KG1 (cell line): ENCODE data around the gene CETP.
"Not testable (repeated sequence)": the region's sequence is repeated elsewhere in the genome, so short reads cannot be mapped to it uniquely, and the experiment has no call there.

Source experiments
- DNase-seq: peaks from one replicate; lab custom pipeline; 2025; lab: John Stamatoyannopoulos, UW

CETP gene

GRCh38 chr16:56960681-56961281, 969 bp upstream of the CETP start:
- DNase-seq = no peak

- no peak for DNase-seq
Observed at GRCh38 chr16:56961386-56961785, 364 bp upstream of the CETP start.

- peak; percentile 90 for DNase-seq
Observed at GRCh38 chr16:56964243-56965148, 2.7 kb downstream of the CETP start.

DNA sequence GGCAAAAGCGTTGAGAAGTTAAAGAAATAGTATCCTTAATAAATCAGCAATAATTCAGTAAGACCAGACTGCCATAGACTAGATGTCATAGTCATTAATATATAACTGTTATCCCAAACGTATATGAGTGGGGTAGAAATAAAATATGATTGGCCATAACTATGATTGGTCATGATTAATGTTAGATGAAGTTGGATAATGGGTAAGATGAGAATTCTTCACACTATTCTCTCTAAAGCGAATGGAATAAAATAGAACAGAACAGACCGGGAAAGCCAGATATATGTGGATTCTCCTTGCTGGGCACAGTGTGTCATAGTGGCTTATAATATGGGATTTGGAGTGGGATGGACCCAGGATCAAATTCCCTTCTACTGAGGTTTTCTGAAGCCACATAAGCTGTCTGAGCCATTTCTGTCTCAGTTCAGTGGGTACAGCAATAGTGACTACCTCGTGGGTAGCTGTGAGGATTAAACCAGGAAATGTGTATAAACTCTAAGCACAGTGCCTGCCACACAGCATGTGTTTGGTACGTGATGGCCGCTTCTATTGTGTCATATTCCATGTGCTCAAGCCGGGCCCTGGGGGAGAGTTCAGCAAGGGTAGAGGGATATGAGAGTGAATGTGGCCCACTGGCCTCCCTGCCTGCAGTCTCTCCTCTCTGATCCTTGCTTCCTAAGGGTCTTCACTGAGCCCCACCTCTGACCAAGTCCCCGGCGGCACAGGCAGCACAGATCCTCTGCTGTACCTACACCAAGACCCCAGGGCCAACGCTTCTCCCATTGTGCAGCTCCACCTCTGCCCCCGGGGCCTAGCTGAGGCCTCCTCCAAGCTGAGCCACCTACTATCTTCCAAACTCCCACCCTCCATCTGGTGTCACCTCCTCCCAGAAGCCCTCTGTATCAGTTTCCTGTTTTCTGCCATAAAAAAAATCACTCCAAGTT, 3.7 kb downstream of the CETP start:
- no peak for DNase-seq

DNA sequence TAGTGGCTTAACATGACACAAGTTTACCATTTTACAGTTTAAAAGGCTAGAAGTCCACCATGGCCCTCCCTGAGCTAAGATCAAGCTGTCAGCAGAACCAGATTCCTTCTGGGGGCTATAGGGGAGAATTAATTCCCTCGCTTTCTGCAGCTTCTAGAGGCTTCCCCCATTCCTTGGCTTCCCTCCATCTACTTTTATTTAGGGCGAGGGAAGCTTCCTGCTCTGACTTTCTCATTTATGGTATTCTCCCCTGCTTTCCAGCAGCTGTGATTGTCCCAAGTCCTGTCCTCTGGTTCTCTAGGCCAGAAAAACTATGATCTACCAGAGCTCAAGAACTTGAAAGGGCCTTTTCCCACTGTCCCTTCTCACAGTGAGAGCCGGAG, 4.3 kb downstream of the CETP start:
- no peak for DNase-seq

GRCh38 chr16:56967733-56968132, 6.0 kb downstream of the CETP start:
- no peak for DNase-seq

GRCh38 chr16:56969769-56970168, 8.0 kb downstream of the CETP start:
- DNase-seq = no peak

DNA sequence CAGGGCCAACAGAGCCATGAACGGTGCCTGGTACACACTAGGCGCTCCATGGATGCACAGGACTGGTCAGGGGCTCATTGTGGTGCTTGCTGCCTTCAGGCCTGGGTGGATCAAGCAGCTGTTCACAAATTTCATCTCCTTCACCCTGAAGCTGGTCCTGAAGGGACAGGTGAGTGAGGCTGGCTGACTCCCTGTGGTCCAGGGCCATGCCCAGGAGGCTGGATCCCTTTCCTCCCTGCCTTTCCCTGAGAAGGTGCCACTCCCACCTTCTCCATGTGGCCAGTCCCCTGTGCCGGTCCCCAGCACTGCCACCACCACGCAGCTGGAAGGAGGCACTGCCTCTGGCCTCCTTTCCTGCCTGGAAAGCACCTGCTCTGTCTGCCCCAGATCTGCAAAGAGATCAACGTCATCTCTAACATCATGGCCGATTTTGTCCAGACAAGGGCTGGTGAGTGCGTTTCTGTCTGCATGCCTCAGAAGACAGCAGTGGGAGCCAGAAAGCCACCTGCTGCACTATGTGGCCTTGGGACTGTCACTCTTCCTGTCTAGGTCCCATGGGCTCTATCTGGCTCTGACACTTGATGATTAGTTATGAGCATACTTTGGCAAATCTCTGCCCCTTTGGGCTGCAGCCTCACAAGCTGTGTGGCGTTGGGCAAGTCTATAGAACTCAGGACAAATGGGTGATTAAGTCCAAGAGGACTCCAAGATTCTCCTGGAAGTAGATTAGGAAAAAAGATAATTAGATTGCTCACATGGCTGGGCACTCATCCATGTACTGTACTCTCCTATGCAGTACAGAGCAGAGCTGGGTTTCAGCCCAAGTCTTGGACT, 9.4 kb downstream of the CETP start:
- no peak for DNase-seq

DNA sequence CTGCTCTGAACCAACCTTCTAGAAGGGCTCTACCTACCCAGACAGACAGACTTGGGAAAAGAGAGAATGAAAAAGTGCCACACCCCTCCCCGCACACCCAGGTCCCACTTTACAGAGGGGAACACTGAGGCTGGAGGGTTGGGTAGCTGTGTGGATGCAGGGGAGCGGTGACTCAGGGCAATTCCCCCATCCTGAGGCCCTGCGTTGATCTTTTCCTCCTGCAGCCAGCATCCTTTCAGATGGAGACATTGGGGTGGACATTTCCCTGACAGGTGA, 10.0 kb downstream of the CETP start:
- no peak for DNase-seq

- DNase-seq = no peak
Observed at GRCh38 chr16:56972403-56973293, 10.9 kb downstream of the CETP start.

DNA sequence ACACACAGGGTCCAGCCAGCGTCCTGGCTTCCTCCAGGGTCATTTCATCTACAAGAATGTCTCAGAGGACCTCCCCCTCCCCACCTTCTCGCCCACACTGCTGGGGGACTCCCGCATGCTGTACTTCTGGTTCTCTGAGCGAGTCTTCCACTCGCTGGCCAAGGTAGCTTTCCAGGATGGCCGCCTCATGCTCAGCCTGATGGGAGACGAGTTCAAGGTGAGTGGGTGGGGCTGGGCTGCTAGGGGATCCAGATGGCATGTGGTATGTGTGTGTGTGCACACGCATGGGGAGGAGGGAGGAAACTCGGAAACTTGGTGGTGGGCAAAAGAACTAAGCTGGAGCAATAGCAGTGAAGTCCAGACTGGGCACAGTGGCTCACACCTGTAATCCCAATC, 11.5 kb downstream of the CETP start:
- no peak for DNase-seq

- not testable (repeated sequence) for DNase-seq
Observed at GRCh38 chr16:56973899-56974298, 12.1 kb downstream of the CETP start.

DNA sequence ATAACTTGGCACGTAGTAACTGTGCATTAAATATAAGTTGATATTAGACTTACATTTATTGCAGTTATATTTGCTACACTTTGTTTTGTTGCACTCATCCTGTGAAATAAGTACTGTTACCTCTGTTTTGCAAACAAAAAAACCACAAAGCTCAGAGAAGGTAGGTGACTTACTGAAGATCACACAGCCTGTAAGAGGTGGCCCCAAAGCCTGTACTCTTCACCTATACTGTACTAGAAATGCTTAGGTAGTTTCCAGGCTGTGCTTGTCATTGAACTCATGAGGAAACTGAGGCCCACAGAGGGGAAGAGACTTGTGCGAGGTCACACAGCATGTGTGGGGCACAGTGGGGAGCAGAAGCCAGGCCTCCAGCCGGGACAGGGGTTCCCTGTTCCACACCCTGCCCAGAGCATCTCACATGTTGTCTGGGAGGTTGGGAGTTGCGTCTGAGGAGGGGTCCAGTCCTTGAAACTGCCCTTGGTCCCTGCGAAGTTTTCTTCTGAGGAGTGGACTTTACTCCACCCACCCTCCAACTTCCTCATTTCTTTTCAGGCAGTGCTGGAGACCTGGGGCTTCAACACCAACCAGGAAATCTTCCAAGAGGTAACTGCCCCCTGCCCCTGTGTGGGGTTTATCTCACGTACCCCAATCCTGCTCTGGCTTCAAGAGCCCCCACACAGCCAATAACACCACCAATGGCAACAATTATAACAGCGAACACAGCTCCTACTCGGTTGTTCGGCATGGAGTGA, 13.0 kb downstream of the CETP start:
- no peak for DNase-seq

DNA sequence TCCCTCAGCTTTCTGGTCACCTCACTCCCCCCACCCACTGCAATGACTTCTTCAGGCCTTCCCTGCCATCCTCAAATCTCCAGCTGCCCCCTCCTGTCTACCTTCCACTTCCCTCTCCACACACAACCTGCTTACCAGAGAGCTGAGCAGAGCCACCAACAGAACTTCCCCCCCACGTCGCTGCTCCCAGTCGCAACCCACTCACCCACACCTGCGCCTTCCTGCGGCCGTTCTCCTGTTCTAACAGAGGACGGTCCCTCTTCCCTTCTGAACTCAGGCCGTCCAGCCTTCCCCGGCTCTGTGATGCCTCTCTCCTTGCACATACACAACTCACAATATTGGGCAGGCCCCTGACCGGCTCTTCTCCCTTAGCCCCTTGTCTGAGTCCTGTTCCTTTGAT, 14.0 kb downstream of the CETP start:
- no peak for DNase-seq

DNA sequence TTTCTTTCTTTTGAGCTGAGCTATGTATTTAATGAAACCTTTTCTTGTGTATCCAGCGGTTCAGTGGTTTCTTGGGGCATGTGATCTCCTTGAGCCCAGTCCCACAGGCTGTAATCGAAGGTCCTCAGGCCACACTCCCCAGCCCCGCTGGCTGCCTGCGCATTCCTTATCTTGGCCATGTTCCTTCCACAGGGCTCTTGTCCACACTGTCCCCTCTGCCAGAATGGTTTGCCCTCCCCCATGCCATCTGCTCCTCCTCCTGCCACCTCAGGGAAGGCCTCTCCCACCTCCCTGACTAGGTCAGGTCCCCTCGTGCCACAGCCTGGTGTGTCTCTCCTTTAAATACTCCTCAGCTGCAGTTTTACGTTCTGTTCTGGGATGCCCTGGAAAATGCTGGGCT, 15.5 kb downstream of the CETP start:
- DNase-seq = no peak

GRCh38 chr16:56977823-56978430, 16.2 kb downstream of the CETP start:
- DNase-seq = no peak

DNA sequence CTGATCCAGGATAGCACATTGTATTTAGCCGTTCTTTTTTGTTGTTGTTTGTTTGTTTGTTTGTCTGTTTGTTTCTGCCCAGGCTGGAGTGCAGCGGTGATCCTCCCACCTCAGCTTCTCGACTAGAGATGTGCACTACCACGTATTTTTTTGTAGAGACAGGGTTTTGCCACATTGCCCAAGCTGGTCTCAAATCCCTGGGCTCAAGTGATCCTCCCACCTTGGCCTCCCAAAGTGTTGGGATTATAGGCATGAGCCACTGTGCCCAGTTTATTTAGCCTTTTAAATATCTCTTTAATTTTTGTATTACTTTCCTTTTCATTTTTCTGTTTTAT, 18.4 kb downstream of the CETP start:
- DNase-seq = no peak

- no peak for DNase-seq
Observed at GRCh38 chr16:56980792-56981724, 19.3 kb downstream of the CETP start.
